Transverse colon (tissue), 3 donors: ENCODE results near the gene ROPN1B.

ENCODE experiments used
- POLR2A ChIP-seq: fragments of 450-650 bp; IDR thresholded peaks from one replicate; pipeline ENCODE4 v1.6.1; 2016; ENCODE audit warnings: antibody characterized with exemption, mild to moderate bottlenecking, moderate library complexity
- TF ChIP-seq, protein P1 (sequence below), 5 experiments: fragments of 200-600 bp in 3 of 5; fragments of 450-650 bp in 2 of 5; sonication (generic) in 3 of 5; IDR thresholded peaks; 1 replicate in 2 of 5; 2 replicates in 3 of 5; pipeline ENCODE4 v1.5.1; 2016 to 2017; ENCODE audit warnings: antibody characterized with exemption in 5 of 5, inconsistent platforms in 3 of 5, mild to moderate bottlenecking in 2 of 5, moderate library complexity in 1 of 5

DNA sequence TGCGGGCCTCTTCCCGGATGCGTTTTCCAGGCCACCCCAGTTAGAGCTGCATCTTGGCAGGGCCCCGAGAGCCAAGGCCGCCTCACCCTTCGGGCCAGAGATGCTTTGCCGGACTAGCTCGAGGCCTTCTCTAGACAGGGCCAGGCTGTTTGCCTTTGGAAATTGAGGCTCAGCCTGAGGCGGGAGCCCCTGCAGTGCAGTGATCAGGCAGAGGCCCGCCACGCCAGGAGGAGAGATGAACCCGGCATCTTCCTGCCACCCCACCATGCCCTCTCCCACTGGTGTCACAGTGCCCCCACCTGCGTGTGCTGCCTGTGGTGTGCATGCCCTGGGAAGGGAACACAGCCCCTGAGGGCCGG, 8.9 kb upstream of the ROPN1B start:
- TF ChIP-seq, protein P1, sequence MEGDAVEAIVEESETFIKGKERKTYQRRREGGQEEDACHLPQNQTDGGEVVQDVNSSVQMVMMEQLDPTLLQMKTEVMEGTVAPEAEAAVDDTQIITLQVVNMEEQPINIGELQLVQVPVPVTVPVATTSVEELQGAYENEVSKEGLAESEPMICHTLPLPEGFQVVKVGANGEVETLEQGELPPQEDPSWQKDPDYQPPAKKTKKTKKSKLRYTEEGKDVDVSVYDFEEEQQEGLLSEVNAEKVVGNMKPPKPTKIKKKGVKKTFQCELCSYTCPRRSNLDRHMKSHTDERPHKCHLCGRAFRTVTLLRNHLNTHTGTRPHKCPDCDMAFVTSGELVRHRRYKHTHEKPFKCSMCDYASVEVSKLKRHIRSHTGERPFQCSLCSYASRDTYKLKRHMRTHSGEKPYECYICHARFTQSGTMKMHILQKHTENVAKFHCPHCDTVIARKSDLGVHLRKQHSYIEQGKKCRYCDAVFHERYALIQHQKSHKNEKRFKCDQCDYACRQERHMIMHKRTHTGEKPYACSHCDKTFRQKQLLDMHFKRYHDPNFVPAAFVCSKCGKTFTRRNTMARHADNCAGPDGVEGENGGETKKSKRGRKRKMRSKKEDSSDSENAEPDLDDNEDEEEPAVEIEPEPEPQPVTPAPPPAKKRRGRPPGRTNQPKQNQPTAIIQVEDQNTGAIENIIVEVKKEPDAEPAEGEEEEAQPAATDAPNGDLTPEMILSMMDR (IDR thresholded peaks at IDR 0.05), result no peak
- no peak for TF ChIP-seq POLR2A
